GM23338 (cell line): ENCODE data around the gene TTC17. TPM values are rescaled to one million over a fixed set of nuclear protein-coding genes. Genes with fewer than 3 reads are reported as not detected.

Source experiments
- ATAC-seq: fragments of 200-7000 bp; cut with Tn5 transposase; 3 replicates; pipeline ENCODE4 v1.9.1; 2020
- DNase-seq: peaks from one replicate; pipeline ENCODE4 v3.0.0-alpha.2; 2015; ENCODE audit warnings: low spot score
- H2AFZ ChIP-seq: fragments of 200-600 bp; sonication (generic); 2 replicates; pipeline ENCODE4 v1.8.0; 2016; ENCODE audit warnings: antibody characterized with exemption, mild to moderate bottlenecking, moderate library complexity
- H3F3A ChIP-seq: fragments of 200-600 bp; sonication (generic); replicated peaks from 2 replicates; pipeline ENCODE4 v1.8.0; 2017; ENCODE audit warnings: antibody characterized with exemption, mixed run types, low read depth
- H3K27ac ChIP-seq: fragments of 200-600 bp; sonication (generic); 2 replicates; pipeline ENCODE4 v1.6.1; 2016; ENCODE audit warnings: low read depth
- H3K27me3 ChIP-seq: fragments of 200-600 bp; sonication (generic); 2 replicates; pipeline ENCODE4 v1.8.0; 2016; ENCODE audit warnings: mild to moderate bottlenecking, mixed run types, moderate library complexity; ENCODE audit not compliant: insufficient read depth
- H3K36me3 ChIP-seq: fragments of 200-600 bp; sonication (generic); 2 replicates; pipeline ENCODE4 v1.8.0; 2016; ENCODE audit warnings: mild to moderate bottlenecking; ENCODE audit not compliant: insufficient read depth
- H3K4me1 ChIP-seq: fragments of 200-600 bp; sonication (generic); 2 replicates; pipeline ENCODE4 v1.8.0; 2016; ENCODE audit warnings: mild to moderate bottlenecking, moderate library complexity; ENCODE audit not compliant: insufficient read depth
- H3K4me2 ChIP-seq: fragments of 200-600 bp; sonication (generic); 2 replicates; pipeline ENCODE4 v1.7.1; 2017; ENCODE audit warnings: mixed run types
- H3K4me3 ChIP-seq: fragments of 200-600 bp; sonication (generic); 2 replicates; pipeline ENCODE4 v1.6.1; 2016; ENCODE audit warnings: mixed run types
- H3K79me2 ChIP-seq: fragments of 200-600 bp; sonication (generic); replicated peaks from 2 replicates; pipeline ENCODE4 v1.8.0; 2017; ENCODE audit warnings: mild to moderate bottlenecking; ENCODE audit not compliant: insufficient read depth
- H3K9me2 ChIP-seq: fragments of 200-600 bp; sonication (generic); 2 replicates; pipeline ENCODE4 v1.8.0; 2017; ENCODE audit not compliant: insufficient read depth
- H4K20me1 ChIP-seq: fragments of 200-600 bp; sonication (generic); replicated peaks from 2 replicates; pipeline ENCODE4 v1.8.0; 2017; ENCODE audit warnings: mild to moderate bottlenecking; ENCODE audit not compliant: insufficient read depth
- H3K27ac Mint-ChIP-seq: 2 replicates; pipeline ENCODE4 v1.8.0; 2020; ENCODE audit warnings: inconsistent platforms, mild to moderate bottlenecking, moderate library complexity, mixed read lengths
- H3K27me3 Mint-ChIP-seq: 3 replicates; pipeline ENCODE4 v1.8.0; 2022; ENCODE audit warnings: low read depth, mild to moderate bottlenecking, moderate library complexity, mixed read lengths, inconsistent platforms; ENCODE audit not compliant: insufficient read depth, poor library complexity
- H3K36me3 Mint-ChIP-seq: 3 replicates; pipeline ENCODE4 v1.8.0; 2021; ENCODE audit warnings: low read depth, mild to moderate bottlenecking, inconsistent platforms, moderate library complexity, mixed read lengths
- H3K4me1 Mint-ChIP-seq: 3 replicates; pipeline ENCODE4 v1.8.0; 2020; ENCODE audit warnings: mild to moderate bottlenecking, inconsistent platforms, mixed read lengths
- H3K4me3 Mint-ChIP-seq: 3 replicates; pipeline ENCODE4 v1.8.0; 2021; ENCODE audit warnings: moderate library complexity, mild to moderate bottlenecking, inconsistent platforms, mixed read lengths
- H3K9me3 Mint-ChIP-seq: 3 replicates; pipeline ENCODE4 v1.8.0; 2020; ENCODE audit warnings: moderate library complexity, mild to moderate bottlenecking, inconsistent platforms, mixed read lengths
- CREB1 ChIP-seq: fragments of 250-450 bp; sonication (Bioruptor Pico); IDR thresholded peaks from 2 replicates; pipeline ENCODE4 v1.5.0; 2020; ENCODE audit warnings: low read depth, mild to moderate bottlenecking, moderate library complexity
- CTCF ChIP-seq, 2 experiments: fragments of 200-600 bp in 1 of 2; sonication (generic) in 1 of 2; conservative IDR thresholded peaks; 2 replicates each; pipeline versions ENCODE4 v1.5.1 to v1.6.1; 2016 to 2017; ENCODE audit warnings: antibody characterized with exemption in 2 of 2, low read depth in 2 of 2, mild to moderate bottlenecking in 2 of 2, moderate library complexity in 1 of 2
- ETS1 ChIP-seq: IDR thresholded peaks from 2 replicates; pipeline ENCODE4 v1.6.1; 2016; ENCODE audit warnings: antibody characterized with exemption
- EZH2 ChIP-seq: fragments of 200-600 bp; sonication (generic); IDR thresholded peaks from one replicate; pipeline ENCODE4 v1.8.0; 2017; ENCODE audit warnings: antibody characterized with exemption, mild to moderate bottlenecking, low read depth; ENCODE audit not compliant: unreplicated experiment
- EZH2phosphoT487 ChIP-seq: fragments of 200-600 bp; sonication (generic); IDR thresholded peaks from one replicate; pipeline ENCODE4 v1.8.1; 2018; ENCODE audit warnings: antibody characterized with exemption; ENCODE audit not compliant: unreplicated experiment
- JUNB ChIP-seq: IDR thresholded peaks from one replicate; pipeline ENCODE4 v1.6.1; 2016; ENCODE audit warnings: antibody characterized with exemption; ENCODE audit not compliant: unreplicated experiment
- NANOG ChIP-seq: IDR thresholded peaks from 2 replicates; pipeline ENCODE4 v1.6.1; 2016; ENCODE audit warnings: antibody characterized with exemption, borderline replicate concordance
- POLR2AphosphoS5 ChIP-seq: IDR thresholded peaks from 2 replicates; pipeline ENCODE4 v1.6.1; 2016; ENCODE audit warnings: antibody characterized with exemption, low read depth
- REST ChIP-seq: IDR thresholded peaks from one replicate; pipeline ENCODE4 v1.6.1; 2018; ENCODE audit warnings: antibody characterized with exemption; ENCODE audit not compliant: unreplicated experiment
- STAT1 ChIP-seq: IDR thresholded peaks from one replicate; pipeline ENCODE4 v1.6.1; 2016; ENCODE audit warnings: antibody characterized with exemption; ENCODE audit not compliant: unreplicated experiment
- ZNF114 ChIP-seq: fragments of 250-450 bp; sonication (Bioruptor Pico); IDR thresholded peaks from 2 replicates; pipeline ENCODE4 v1.5.0; 2020; ENCODE audit warnings: mild to moderate bottlenecking, moderate library complexity
- ZNF331 ChIP-seq: fragments of 250-450 bp; sonication (Bioruptor Pico); IDR thresholded peaks from 2 replicates; pipeline ENCODE4 v1.5.0; 2020; ENCODE audit warnings: low read depth, mild to moderate bottlenecking, moderate library complexity
- ZNF462 ChIP-seq: fragments of 250-450 bp; sonication (Bioruptor Pico); IDR thresholded peaks from 2 replicates; pipeline ENCODE4 v1.5.0; 2020; ENCODE audit warnings: mild to moderate bottlenecking, moderate library complexity
- polyA plus RNA-seq: library from polyadenylated mRNA; unstranded; fragments of >200 nt; fragmentation: Nextera tagmentation; extraction: Ambion mirVana; gene quantifications from 2 replicates; pipeline ENCODE4 v1.2.1, GENCODE V29; 2016
- total RNA-seq: library from RNA; depleted of rRNA; stranded (reverse); fragments of >200 nt; shearing (Covaris generic); gene quantifications from 2 replicates; pipeline ENCODE4 v1.2.3, GENCODE V29; 2014

The TTC17 gene
- total and polyA plus RNA-seq, 2 experiments from 2014 or later: 59.3 to 87.9 TPM

- TF ChIP-seq ZNF462 (CRISPR knock-in tag) (no peak), STAT1 (no peak), EZH2 (no peak), ETS1 (no peak), EZH2phosphoT487 (no peak), ZNF114 (CRISPR knock-in tag) (no peak), JUNB (no peak), POLR2AphosphoS5 (no peak), CREB1 (no peak), ZNF331 (CRISPR knock-in tag) (no peak), REST (no peak), CTCF (conservative IDR thresholded peaks at IDR 0.05; ENCODE audit: low read depth in 2 of 2) (no peak), NANOG (no peak)
- no peak overlapping the region for H3K4me2 ChIP-seq
- ATAC-seq: no peak
- no peaks in the 10 kb centered on the region for H3K4me1 ChIP-seq
- H3K4me3 Mint-ChIP-seq: no peak overlapping the region
- H3F3A ChIP-seq: no peaks in the 10 kb centered on the region
- H3K9me3 Mint-ChIP-seq: peaks cover 2% of the 10 kb centered on the region; the same call in 1 of the 3 replicates
- H3K27me3 ChIP-seq: no peaks in the 10 kb centered on the region
- H4K20me1 ChIP-seq: 0 out of 2 replicates have a peak, but pooled peaks cover 3% of the 10 kb centered on the region
- peaks cover 24% of the 10 kb centered on the region for H3K36me3 Mint-ChIP-seq
- no peaks in the 10 kb centered on the region for H3K4me1 Mint-ChIP-seq
- no peak overlapping the region for H3K27ac Mint-ChIP-seq
- H3K9me2 ChIP-seq: no peaks in the 10 kb centered on the region
- H3K79me2 ChIP-seq: no peaks in the 10 kb centered on the region
- no peak overlapping the region for H3K27ac ChIP-seq
- no peaks in the 10 kb centered on the region for H3K27me3 Mint-ChIP-seq
- DNase-seq: no peak
- peaks cover 5% of the 10 kb centered on the region; the same call in 1 of the 2 replicates for H3K36me3 ChIP-seq
- no peak overlapping the region for H2AFZ ChIP-seq
- no peak overlapping the region for H3K4me3 ChIP-seq
Observed at GRCh38 chr11:43418197-43418596, 59.5 kb downstream of the TTC17 start.
